HG03354 (cell line): ENCODE results near the gene SLC9C1.

Experiments
- ATAC-seq: cut with Tn5 transposase; IDR thresholded peaks from one replicate; pipeline ENCODE4 v1.9.1; 2021; ENCODE audit warnings: mild to moderate bottlenecking; ENCODE audit not compliant: unreplicated experiment, poor library complexity, severe bottlenecking

Gene SLC9C1

DNA sequence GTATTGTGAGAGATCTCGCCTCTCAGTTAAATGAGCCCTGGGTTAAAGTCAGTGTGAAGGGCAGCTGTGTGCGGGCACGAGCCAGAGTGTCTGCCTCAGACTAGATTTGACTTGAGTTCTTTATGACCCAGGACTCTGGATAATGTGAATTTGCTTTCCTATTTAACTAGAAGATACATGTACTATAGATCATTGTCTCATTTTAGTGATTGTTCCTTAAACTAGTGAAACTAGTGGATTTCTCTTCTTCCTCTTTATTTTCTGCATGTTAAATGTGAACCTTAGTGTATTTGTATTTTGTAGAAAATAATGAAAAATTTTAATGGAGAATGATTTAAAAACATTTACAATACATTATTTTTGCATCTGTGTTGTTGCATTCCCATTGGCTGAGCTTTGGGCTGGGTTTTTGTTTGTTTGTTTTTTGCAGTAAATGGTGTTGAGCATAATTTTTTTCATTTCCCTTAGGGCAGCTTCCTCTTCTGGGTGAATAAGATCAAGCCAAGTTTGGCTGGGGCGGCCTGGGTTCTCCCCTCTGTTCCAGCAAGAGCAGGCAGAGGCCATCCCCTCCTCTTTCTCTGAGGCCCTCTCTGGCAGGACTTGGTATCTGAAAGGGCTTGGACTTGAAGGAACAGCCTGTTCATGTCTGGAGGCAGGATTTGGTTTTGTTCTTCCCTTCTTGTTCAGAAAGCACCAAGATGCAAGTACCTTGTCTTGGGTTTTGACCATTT is 176.0 kb downstream of the SLC9C1 start:
- ATAC-seq, result no peak

DNA sequence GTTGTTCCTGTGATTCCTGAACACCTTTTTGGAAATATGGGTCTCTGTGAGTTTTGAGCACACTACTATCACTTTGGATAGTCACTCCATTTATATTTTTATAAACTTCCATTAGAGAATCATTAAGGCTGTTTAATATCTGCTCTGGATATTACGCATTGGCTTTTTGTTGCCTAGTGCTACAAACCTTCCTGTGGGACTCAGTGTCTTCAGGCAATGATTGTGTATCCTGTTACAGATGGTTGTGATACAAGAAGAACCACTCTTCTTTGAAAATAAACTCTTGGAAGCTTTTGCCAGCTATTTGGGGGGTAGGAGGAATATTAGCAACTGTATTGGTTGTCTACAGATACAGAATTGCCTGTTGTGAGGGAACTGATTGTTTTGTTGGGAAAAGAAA is 176.6 kb downstream of the SLC9C1 start:
- no peak for ATAC-seq

DNA sequence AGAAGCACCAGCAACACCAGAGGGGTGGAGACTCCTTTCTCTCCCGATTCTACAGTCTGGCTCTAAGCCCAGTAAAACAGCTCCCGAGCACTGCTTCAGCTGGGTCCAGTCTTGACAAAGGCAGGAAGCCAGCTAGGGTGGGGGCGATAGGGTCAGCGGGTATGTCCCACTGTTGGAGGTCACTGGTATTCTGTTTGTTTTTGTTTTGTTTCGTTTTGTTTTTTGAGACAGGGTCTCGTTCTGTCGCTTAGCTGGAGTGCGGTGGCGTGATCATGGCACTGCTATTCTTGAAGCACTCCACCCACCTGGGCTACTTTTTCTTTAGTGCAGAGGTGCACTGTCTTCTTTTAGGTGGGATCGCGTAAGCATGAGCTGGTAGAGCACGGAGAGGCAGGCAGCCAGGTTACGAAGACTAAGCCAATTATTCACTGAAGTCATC is 177.2 kb downstream of the SLC9C1 start:
- ATAC-seq, result no peak

DNA sequence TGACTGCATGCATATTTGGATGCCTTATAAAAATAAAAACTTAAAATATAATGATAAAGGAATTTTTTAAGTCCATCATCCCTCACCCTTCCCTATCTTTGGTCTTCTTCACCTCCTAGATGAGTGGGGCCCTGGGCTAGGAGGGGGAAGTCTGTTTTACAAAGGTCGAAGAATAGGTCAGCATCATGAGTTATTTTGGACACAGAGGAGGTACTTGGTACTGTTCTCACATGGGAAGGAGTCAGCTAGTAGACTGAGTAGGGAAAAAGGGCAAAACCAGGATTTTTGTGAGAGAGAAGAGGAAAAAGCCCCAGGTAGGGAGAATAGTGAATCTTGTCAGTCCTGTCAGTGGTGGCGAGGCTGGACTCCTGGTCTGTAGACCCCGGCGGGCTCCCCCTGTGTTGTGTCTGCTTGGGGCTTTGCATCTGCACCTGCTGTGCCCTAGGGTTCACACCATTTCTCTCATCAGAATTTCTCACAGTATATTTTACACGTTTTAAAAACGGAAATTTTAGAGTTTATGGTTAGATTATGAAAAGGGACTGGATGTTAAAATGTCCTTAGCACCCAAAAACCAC is 178.1 kb downstream of the SLC9C1 start:
- ATAC-seq, result no peak

DNA sequence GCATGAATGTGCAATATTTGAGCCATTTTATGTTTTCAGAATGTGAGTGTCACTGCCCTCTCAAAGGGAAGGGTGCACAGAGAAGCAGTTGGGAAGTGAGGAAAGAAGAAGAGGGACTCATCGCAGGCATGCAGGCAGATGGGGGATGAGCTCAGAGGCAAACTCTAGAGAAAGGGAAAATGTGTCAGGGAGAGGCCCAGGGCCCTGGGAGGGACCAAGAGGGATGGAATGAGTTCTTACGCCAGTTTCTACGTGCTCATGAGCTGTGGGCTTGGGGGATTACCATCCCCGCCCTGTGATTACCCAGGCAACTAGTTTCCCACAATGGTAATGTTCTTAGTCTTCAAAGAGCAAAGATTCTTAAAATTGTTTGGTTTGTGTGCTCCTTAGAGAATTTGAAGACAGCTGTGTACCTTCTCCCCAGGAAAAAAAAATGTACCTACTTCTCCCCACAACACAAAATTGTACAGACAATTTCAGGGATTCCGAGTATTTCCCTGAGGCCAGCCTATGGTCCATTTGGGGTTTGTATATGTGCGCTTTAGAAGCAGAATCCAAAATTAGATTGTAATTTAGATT is 178.8 kb downstream of the SLC9C1 start:
- ATAC-seq, result no peak

DNA sequence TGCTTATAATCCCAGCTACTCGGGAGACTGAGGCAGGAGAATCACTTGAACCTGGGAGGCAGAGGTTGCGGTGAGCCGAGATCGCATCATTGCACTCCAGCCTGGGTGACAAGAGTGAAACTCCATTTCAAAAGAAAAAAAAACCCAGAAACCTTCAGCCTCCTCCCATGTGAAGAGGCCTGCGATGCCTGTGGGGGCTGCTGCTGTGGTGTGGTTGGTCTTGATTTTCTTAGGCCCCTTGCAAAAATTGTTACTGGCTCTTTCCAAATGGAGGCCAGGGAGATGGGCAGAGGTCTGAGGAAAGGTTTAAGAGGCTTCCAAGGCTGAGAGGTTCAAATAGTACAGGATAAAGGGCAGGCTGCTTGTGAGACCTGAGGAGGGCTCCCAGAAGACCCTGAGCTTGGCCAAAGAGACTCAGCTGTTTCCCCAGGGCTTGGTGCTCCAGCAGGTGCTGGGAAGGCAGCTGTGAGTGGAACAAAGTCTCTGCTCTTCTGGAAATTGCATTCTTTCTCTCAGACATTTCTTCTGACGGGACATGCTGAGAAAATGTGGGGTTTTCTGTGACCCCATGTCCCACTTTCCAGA is 179.3 kb downstream of the SLC9C1 start:
- peak; percentile 31 for ATAC-seq

DNA sequence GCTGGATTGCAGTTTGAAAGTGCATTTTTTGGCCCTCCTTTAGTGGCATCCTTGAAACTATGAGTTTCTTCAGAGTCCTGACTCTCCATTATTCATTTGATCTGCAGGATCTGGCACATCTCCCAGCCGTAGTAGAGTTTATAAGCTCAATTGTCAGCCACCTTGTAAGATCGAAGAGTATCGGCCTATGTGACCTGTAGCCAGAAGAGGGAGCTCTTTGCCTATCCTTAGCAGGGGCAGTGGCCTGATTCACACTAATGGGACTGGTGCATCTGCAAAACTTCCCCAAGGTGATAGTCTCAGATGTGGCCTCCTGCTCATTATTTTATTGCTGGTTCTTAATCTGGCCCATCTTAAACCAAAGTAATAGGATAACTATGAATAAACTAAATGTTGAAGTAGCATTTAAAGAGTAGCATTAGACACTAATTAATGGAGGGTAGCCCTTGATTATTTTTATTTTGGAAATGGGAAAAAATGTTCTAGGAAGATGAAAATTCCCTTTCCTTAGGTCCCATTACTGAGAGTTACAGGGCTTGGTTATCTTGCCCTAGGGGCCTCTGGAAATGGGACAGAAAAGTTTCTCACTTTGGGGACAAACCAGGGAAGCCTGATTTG is 182.1 kb downstream of the SLC9C1 start:
- ATAC-seq, result peak; percentile 54

DNA sequence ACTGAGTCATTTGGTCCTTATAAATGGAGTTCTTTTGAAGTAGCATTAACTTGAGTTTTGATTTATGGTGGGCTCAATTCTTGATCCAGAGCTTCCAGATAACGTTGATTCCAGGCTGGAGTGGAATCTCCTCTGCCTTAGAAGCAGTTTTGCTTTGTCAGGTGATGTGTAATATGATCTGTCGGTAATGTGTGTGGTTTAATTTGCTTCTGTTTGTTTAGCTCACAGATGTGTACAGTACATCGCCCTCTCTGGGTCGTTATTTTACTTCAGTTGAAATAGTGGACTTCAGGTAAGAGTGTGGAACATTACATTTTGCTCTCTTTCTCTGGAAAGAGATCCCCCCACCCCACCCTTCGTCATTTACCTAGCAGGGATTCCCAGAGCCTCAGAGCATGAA is 184.7 kb downstream of the SLC9C1 start:
- ATAC-seq, result no peak

DNA sequence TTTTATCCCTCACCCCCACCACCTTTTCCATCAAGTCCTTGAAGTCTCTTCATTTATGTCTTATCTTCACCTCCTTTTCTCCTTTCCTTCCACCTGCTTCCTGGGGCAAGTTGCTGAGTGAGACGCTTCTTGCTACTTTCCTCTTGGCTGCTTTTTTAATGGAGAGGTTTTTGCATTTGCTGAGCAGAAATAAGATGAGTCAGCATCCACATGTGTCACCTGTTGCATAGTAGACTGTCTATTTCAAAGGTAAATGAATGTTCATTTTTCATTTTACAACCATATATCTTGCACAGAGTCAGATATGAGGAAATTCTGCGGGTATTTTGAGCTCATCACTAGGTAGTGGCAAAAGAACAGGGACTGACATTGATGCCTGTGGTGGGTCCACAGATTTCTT is 189.2 kb downstream of the SLC9C1 start:
- ATAC-seq, result no peak

DNA sequence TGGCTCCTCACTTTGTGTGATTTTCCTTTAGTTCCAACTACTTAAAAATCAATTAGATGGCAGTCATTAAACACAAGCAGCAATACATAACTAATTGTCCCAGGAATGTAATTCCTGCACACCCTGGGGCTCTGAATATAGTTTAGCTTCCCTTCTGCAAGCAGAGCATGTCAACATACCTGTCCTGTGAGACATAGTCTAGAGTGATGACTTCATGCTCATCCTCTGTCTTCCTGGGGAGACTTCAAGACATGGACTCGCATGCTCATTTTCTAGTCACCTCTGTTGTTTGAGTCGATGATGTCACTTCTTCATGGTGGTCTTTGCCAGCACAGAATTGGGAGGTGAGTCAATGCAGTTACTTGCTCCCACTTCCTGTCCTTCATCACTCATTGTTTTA is 192.1 kb downstream of the SLC9C1 start:
- ATAC-seq, result no peak

DNA sequence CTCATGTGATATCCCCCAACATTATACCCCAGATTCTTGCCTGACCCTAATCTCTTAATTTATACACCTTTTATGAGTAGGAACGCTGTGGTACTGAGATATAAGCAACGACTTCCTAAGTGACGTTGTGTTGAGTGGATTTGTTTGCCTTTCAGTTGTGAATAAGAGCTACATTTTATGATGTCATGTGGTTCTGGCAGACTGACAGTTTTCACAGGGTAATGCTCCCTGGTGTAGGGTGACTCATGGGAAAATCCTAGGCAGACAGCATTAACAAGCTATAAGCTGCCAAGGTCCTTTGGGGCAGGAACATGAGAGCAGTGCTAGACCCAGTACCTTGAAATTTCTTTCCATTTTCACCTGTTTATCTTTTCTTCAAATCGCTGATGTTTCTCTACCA is 196.6 kb downstream of the SLC9C1 start:
- ATAC-seq, result no peak

DNA sequence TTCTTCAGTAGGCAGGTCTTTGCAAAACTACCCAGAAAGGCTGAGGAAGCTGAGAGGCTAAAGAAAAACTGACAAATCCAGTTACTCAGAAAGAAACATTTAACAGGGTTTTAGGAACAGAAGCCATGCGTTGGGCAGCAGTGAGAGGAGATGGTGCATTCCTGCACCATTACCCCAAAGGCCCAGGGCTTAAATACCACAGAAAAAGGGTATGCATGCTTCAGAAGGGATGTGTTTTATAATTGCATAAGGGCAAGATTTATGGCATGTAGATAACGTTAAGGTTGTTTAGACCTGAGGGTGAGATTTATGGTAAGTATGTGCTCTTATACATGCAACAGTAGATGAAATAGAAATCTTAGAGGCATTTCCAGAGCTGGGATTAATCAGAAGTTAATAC is 197.8 kb downstream of the SLC9C1 start:
- no peak for ATAC-seq

DNA sequence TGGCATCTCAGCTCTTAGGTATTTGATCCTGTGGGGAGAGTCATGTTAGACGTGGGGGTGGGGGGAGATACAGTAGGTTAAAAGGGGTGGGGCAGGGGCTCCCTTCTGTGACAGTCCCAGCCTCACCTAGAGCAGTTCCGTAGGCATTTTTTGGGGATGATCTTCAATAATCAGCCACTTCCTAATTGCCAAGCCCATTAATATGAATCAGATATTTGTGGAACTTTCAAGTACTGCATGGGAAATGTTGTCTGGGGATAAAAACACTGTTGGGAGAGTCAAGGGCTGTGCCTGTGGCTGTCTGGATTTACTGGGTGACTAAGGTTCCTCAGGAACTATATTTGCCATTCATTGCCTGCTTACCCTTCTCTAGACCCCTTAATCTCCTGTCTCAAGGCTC is 198.3 kb downstream of the SLC9C1 start:
- no peak for ATAC-seq

DNA sequence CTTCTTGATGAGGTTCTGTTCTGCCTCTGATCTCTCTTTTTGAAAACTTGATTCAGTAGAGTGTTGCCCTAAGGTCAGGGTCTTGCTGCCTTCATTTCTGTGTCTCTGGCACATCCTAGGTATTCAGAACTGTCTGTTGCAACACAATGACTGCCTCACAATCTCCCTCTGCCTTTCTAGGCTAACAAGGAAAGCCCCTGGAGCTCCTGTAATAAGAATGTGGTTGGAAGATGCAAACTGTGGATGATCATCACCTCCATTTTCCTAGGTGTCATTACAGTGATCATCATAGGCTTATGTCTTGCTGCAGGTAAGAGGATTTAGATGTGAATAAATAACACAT is 200.9 kb downstream of the SLC9C1 start:
- no peak for ATAC-seq

DNA sequence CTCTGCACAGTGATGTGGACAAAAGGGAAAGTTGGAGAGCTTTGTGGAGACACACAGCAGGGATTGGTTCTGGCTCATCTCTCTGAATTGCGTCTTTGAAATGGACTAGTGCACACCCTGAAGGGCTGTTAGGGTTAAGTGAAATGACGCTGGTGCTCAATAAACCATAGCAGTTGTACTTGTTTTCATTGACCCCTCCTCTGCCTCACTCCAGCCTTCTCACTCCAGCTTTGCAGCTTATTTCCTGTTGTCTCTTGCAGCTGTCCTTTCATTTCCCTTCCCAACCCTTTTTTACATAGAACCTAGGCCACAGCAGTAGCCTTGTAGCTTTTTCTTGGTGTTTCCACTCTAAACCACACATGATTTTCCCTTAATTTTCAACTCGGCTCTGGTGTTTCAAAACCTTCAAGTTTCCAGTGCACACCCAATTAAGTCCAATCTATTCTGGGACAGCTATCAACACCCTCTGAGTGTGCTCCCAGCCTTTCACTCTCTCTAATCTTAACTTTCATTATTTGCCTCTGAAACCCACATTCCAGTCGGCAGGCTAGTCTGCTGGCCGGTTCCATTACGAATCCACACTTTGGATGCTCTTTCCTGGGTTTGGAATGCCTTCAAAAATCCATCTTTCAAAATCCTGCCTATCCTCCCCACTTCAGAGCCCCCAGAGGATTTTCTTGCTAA is 201.4 kb downstream of the SLC9C1 start:
- peak; percentile 41 for ATAC-seq

DNA sequence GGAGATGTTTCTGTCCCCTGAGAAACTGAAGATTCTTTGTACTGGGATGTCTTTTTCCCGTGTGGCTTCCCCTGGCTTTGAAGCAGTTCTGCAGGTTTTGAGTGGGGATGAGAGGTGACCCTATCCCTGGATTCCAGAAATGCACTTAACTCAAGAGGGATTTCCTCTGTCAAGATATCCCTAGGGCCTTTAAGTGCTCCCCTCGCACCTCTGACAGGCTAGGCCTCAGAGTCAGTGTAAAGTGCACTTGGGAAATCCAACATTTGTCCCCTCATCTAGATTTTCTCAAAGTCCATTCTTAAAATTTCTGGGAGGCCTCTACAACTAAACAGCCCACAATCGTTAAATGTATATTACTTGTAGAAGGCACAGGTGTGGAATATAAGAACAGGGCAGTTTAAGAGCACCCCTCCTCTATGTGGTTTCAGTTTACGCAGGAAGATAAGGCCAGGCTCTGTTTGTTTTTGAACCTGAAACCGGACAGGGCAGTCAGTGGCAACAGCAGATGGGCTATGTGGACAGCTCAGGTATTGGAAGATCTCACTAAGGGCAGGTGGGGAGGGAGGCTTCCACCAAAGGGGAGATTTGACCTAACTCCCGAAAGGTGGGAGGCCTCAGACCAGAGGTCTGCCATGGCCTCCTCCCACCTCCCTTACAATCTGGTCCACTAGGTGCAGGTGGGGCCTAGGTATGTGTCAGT is 203.0 kb downstream of the SLC9C1 start:
- peak; percentile 42 for ATAC-seq
